A673 (cell line): ENCODE results near the gene VPS8. TPM values are rescaled to one million over a fixed set of nuclear protein-coding genes. Genes with fewer than 3 reads are reported as not detected.

ENCODE experiments used
- BruUV-seq: library from RNA; stranded (reverse); fragments of 400-500 nt; replicated peaks from 2 replicates; lab custom pipeline; 2021; lab: Mats Ljungman, UMichigan
- CTCF ChIA-PET: fragments of 300-600 bp; sonication (Branson Sonifier 250); formaldehyde crosslinking; loops from one replicate; lab custom pipeline; 2022; ENCODE audit warnings: antibody characterized with exemption; lab: Charles Lee
- POLR2A ChIA-PET: fragments of 300-600 bp; sonication (Branson Sonifier 250); formaldehyde crosslinking; loops from one replicate; lab custom pipeline; 2022; ENCODE audit warnings: antibody characterized with exemption; ENCODE audit not compliant: low non-redundant PET; lab: Charles Lee
- DNase-seq: peaks from one replicate; pipeline ENCODE4 v3.0.0-alpha.2; 2015; ENCODE audit warnings: low spot score
- H3K27ac ChIP-seq: fragments of 200-600 bp; sonication (generic); 2 replicates; pipeline ENCODE4 v1.5.1; 2016; ENCODE audit warnings: mixed run types, low read depth, mild to moderate bottlenecking, mixed read lengths, antibody characterized with exemption, low read length; ENCODE audit not compliant: poor library complexity, severe bottlenecking
- H3K27me3 ChIP-seq: fragments of 200-600 bp; sonication (generic); replicated peaks from 2 replicates; pipeline ENCODE4 v1.6.1; 2017; ENCODE audit warnings: mixed run types, low read depth, mild to moderate bottlenecking, mixed read lengths, antibody characterized with exemption, low read length; ENCODE audit not compliant: insufficient read depth, poor library complexity
- H3K36me3 ChIP-seq: fragments of 200-600 bp; sonication (generic); 2 replicates; pipeline ENCODE4 v1.6.1; 2016; ENCODE audit warnings: mixed run types, mild to moderate bottlenecking, mixed read lengths, antibody characterized with exemption, low read length; ENCODE audit not compliant: insufficient read depth, poor library complexity, severe bottlenecking
- H3K4me1 ChIP-seq: fragments of 200-600 bp; sonication (generic); 2 replicates; pipeline ENCODE4 v1.6.1; 2017; ENCODE audit warnings: mixed run types, mild to moderate bottlenecking, mixed read lengths, antibody characterized with exemption, low read length; ENCODE audit not compliant: insufficient read depth, poor library complexity, severe bottlenecking
- H3K4me3 ChIP-seq: fragments of 200-600 bp; sonication (generic); 2 replicates; pipeline ENCODE4 v1.5.1; 2016; ENCODE audit warnings: low read depth, mixed run types, mild to moderate bottlenecking, mixed read lengths, low read length; ENCODE audit not compliant: poor library complexity, severe bottlenecking
- H3K9me3 ChIP-seq: fragments of 200-600 bp; sonication (generic); 2 replicates; pipeline ENCODE4 v1.6.1; 2016; ENCODE audit warnings: mixed run types, low read depth, mild to moderate bottlenecking, mixed read lengths, antibody characterized with exemption, low read length; ENCODE audit not compliant: poor library complexity, severe bottlenecking
- EZH2 ChIP-seq: fragments of 200-600 bp; sonication (generic); IDR thresholded peaks from 2 replicates; pipeline ENCODE4 v1.6.1; 2017; ENCODE audit warnings: borderline replicate concordance, low read depth, mild to moderate bottlenecking, mixed read lengths, antibody characterized with exemption, low read length; ENCODE audit not compliant: poor library complexity, severe bottlenecking
- intact Hi-C: fragments of 100-400 bp; cut with micrococcal nuclease; formaldehyde crosslinking; loops from one replicate; pipeline ENCODE4 v1.10.0; 2022; ENCODE audit not compliant: unreplicated experiment
- total RNA-seq: library from RNA; stranded (reverse); gene quantifications from 2 replicates; pipeline ENCODE4 v1.2.3, GENCODE V29; 2021
- TF ChIP-seq, protein P1 (sequence below): fragments of 300-800, 200-600 bp; sonication (generic); conservative IDR thresholded peaks from 2 replicates; pipeline ENCODE4 v1.5.1; 2017; ENCODE audit warnings: low read depth, mild to moderate bottlenecking, antibody characterized with exemption, low read length, moderate library complexity, mixed read lengths

The VPS8 gene
- total RNA-seq, 1 experiment from 2014 or later = 42.3 TPM

DNA sequence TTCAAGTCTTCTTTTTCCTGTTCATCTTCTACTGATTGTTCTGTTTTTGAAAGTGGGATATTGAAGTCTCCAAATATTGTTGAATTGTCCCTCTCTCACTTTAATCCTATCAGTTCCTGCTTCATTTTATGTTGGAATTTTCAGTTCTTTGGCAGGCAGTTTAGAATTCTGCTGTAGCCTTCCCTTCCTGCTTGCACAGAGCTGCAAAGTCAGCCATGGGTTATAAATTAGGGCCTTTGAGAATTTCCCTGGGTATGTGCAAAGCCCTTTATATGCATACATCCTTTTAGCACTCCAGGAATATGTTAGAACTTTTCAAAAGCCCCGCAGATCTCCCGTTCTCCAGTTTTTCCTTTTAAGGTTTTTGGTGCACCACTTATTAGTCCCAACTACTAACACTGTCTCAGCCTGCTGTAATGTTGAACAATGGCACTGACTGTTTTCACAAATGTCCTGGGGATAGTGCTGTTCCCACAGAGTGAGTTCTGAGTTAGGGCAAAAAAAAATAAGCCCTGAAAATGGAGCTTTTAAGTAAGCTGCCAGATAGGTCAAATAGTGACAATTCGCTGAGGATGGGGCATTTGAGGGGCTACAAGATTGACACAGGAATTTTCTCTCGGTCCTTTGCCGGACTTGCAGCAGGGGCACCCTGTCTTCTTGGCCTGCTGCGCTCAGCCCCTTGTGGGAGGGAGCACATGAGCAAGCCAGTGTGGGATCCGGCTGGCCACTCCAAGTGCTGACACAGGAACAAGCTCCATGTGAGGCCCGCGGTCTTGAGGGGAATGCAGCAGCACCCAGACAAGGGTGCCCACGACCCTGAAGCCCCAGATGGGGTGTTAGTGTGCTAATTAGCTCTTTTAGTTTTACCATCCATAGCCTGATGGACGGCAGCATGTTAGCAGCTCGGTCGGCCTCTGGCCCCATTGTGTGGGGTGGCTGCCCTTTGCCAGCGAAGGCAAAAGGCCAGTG is 96.0 kb downstream of the VPS8 start:
- no peak for DNase-seq
- no peaks in the 10 kb centered on the region for H3K4me1 ChIP-seq
- TF ChIP-seq EZH2 = no peak
- TF ChIP-seq, protein P1, sequence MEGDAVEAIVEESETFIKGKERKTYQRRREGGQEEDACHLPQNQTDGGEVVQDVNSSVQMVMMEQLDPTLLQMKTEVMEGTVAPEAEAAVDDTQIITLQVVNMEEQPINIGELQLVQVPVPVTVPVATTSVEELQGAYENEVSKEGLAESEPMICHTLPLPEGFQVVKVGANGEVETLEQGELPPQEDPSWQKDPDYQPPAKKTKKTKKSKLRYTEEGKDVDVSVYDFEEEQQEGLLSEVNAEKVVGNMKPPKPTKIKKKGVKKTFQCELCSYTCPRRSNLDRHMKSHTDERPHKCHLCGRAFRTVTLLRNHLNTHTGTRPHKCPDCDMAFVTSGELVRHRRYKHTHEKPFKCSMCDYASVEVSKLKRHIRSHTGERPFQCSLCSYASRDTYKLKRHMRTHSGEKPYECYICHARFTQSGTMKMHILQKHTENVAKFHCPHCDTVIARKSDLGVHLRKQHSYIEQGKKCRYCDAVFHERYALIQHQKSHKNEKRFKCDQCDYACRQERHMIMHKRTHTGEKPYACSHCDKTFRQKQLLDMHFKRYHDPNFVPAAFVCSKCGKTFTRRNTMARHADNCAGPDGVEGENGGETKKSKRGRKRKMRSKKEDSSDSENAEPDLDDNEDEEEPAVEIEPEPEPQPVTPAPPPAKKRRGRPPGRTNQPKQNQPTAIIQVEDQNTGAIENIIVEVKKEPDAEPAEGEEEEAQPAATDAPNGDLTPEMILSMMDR = no peak
- peaks cover 5% of the 10 kb centered on the region for H3K9me3 ChIP-seq
- no peaks in the 10 kb centered on the region for H3K36me3 ChIP-seq
- no peaks in the 10 kb centered on the region for H3K27me3 ChIP-seq
- no peak overlapping the region for H3K27ac ChIP-seq
- intact Hi-C loops = no loop called here
- POLR2A ChIA-PET = no interaction called here
- no peak overlapping the region for H3K4me3 ChIP-seq
- CTCF ChIA-PET = no interaction called here
- BruUV-seq = no TSS peak

DNA sequence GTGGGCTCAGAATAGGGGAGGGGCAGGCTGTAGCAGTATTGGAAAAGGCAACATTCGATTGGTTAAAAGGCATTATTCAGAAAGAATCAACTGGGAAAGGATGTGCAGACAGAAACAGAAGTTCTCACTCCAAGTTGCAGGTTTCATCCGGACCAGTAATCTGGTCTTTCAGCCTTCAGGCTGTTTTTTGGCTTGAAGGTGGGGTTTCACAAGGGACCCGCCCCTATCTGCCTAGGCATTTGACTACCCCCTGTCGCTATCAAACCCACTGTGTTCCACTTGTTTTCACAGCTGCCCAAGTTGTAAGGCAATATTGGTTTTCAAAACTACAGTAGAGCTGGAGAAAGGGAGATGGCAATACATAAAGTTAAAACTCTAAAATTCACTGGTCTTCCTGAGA is 96.9 kb downstream of the VPS8 start:
- Histone ChIP-seq H3K4me3 (no peak overlapping the region), H3K36me3 (no peaks in the 10 kb centered on the region), H3K4me1 (no peaks in the 10 kb centered on the region), H3K9me3 (peaks cover 5% of the 10 kb centered on the region), H3K27me3 (no peaks in the 10 kb centered on the region), H3K27ac (no peak overlapping the region)
- TF ChIP-seq, protein P1 = no peak
- TF ChIP-seq EZH2 = no peak
- CTCF ChIA-PET = no interaction called here
- intact Hi-C loops = no loop called here
- no TSS peak for BruUV-seq
- POLR2A ChIA-PET = no interaction called here
- DNase-seq = no peak

DNA sequence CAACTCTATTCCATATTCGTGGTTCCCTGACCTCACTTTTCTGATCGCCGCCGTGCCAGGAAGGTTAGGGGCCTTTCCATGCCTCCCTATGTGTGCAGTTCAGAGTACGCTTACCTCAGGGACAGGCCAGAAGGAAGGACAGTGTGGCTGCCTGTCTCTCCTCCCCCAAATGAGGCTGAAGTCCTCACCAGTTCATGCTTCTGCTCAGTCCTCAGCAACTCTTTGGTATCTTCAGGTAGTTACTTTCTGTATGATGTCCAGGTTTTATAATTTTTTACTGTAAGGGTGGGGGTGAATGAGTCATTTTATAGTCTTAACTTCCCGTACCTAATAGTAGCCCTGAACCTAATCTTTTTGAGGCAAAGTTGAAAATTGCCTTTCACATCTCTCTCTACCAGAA is 98.7 kb downstream of the VPS8 start:
- Histone ChIP-seq H3K4me3 (no peak overlapping the region), H3K36me3 (no peaks in the 10 kb centered on the region), H3K9me3 (no peaks in the 10 kb centered on the region), H3K27me3 (no peaks in the 10 kb centered on the region), H3K27ac (no peak overlapping the region), H3K4me1 (no peaks in the 10 kb centered on the region)
- ChIA-PET POLR2A (no interaction called here), CTCF (no interaction called here)
- DNase-seq = no peak
- BruUV-seq = no TSS peak
- TF ChIP-seq EZH2 = no peak
- TF ChIP-seq, protein P1 = no peak
- intact Hi-C loops = no loop called here
